Spleen (tissue), 11 donors: ENCODE data around the gene ICAM3. TPM values are rescaled to one million over a fixed set of nuclear protein-coding genes. Genes with fewer than 3 reads are reported as not detected.
A peak's percentile ranks its signal among the peaks of the same experiment; 100 is the strongest.

ENCODE experiments used
- DNase-seq: peaks from one replicate; pipeline ENCODE4 v3.0.0-alpha.2; 2020
- H3K27ac ChIP-seq, 8 donors: fragments of 200-600 bp; sonication (generic) in 7 of 8; 1 replicate in 4 of 8; 2 replicates in 4 of 8; pipeline versions ENCODE4 v1.5.0 to v1.8.0; 2016 to 2021; ENCODE audit warnings: inconsistent platforms in 4 of 8, mild to moderate bottlenecking in 4 of 8, moderate library complexity in 1 of 8
- H3K27me3 ChIP-seq, 7 donors: fragments of 200-600 bp; sonication (generic) in 6 of 7; replicated peaks in 1 of 7; 1 replicate in 4 of 7; 2 replicates in 3 of 7; pipeline versions ENCODE4 v1.5.0 to v1.8.0; 2016 to 2021; ENCODE audit warnings: inconsistent platforms in 3 of 7, mild to moderate bottlenecking in 1 of 7
- H3K36me3 ChIP-seq, 6 donors: fragments of 200-600 bp; sonication (generic) in 5 of 6; 1 replicate in 4 of 6; 2 replicates in 2 of 6; pipeline versions ENCODE4 v1.5.0 to v1.8.0; 2016 to 2021; ENCODE audit warnings: inconsistent platforms in 2 of 6
- H3K4me1 ChIP-seq, 6 donors: fragments of 200-600 bp; sonication (generic) in 5 of 6; 1 replicate in 3 of 6; 2 replicates in 3 of 6; pipeline versions ENCODE4 v1.5.0 to v1.8.0; 2016 to 2021; ENCODE audit warnings: inconsistent platforms in 3 of 6
- H3K4me3 ChIP-seq, 8 donors: fragments of 200-600 bp; sonication (generic) in 7 of 8; 1 replicate in 4 of 8; 2 replicates in 4 of 8; pipeline versions ENCODE4 v1.5.0 to v1.8.0; 2016 to 2021; ENCODE audit warnings: inconsistent platforms in 4 of 8, mild to moderate bottlenecking in 4 of 8, moderate library complexity in 2 of 8
- H3K9me3 ChIP-seq, 8 donors: fragments of 200-600 bp; sonication (generic) in 7 of 8; 1 replicate in 4 of 8; 2 replicates in 4 of 8; pipeline versions ENCODE4 v1.5.0 to v1.8.0; 2016 to 2021; ENCODE audit warnings: inconsistent platforms in 4 of 8
- POLR2A ChIP-seq, 3 donors: fragments of 450-650 bp; IDR thresholded peaks; one replicate each; pipeline ENCODE4 v1.5.1; 2017; ENCODE audit warnings: antibody characterized with exemption in 3 of 3, mild to moderate bottlenecking in 1 of 3
- POLR2AphosphoS5 ChIP-seq, 3 donors: sonication (generic); formaldehyde crosslinking; IDR thresholded peaks; one replicate each; pipeline ENCODE4 v1.5.1; 2017; ENCODE audit warnings: antibody characterized with exemption in 3 of 3
- WGBS, 5 donors: extraction: QIAGEN DNeasy Blood & Tissue Kit in 3 of 5; methylation state at CpG; one replicate each; pipeline versions ENCODE4 v1.1.5 to v1.1.7; 2013 to 2018; 5-methylcytosine and 5-hydroxymethylcytosine counted together
- intact Hi-C: fragments of 100-400 bp; cut with DNase I; formaldehyde crosslinking; loops from one replicate; pipeline ENCODE4 v1.15.0; 2023; ENCODE audit warnings: low total_unique reads
- polyA plus RNA-seq, 3 donors: library from polyadenylated mRNA; stranded (reverse); fragments of 200-250 nt; gene quantifications; one replicate each; pipeline ENCODE4 v1.2.1, GENCODE V29; 2013
- total RNA-seq, 7 donors: library from RNA; depleted of rRNA in 3 of 7; stranded (reverse); fragments of >200 nt in 3 of 7; fragmentation: NEBNext Ultra II Directional in 4 of 7; extraction: Animal tissue kit (Norgen Biotek cat#: 25700) in 4 of 7; gene quantifications; one replicate each; pipeline versions ENCODE4 v1.1.0 to v1.2.1, GENCODE V29; 2016 to 2021
- TF ChIP-seq, protein P1 (sequence below), 11 experiments: fragments of 200-600 bp in 7 of 11; fragments of 450-650 bp in 4 of 11; sonication (generic) in 4 of 11; IDR thresholded peaks in 8 of 11; conservative IDR thresholded peaks in 3 of 11; 1 replicate in 7 of 11; 2 replicates in 4 of 11; pipeline versions ENCODE4 v1.4.0 to v1.8.0; 2016 to 2021; ENCODE audit warnings: antibody characterized with exemption in 11 of 11, inconsistent platforms in 4 of 11, mild to moderate bottlenecking in 1 of 11
- donor health status: healthy with polysubstance abuse.
- donor health status: DM: no; HTN: no; CAD: no; lungs with moderate emphysema.
- donor health status: DM: no; HTN: no; CAD: no.
- donor health status: Bipolar disorder and iron deficiency.
- donor health status: healthy.
- donor health status: DM: no; HTN: no; CAD: no.
- donor health status: DM: yes; HTN: yes; CAD: no.

ICAM3 gene
- total and polyA plus RNA-seq, 10 donors, result 69.3 to 180 (median 111) TPM

DNA sequence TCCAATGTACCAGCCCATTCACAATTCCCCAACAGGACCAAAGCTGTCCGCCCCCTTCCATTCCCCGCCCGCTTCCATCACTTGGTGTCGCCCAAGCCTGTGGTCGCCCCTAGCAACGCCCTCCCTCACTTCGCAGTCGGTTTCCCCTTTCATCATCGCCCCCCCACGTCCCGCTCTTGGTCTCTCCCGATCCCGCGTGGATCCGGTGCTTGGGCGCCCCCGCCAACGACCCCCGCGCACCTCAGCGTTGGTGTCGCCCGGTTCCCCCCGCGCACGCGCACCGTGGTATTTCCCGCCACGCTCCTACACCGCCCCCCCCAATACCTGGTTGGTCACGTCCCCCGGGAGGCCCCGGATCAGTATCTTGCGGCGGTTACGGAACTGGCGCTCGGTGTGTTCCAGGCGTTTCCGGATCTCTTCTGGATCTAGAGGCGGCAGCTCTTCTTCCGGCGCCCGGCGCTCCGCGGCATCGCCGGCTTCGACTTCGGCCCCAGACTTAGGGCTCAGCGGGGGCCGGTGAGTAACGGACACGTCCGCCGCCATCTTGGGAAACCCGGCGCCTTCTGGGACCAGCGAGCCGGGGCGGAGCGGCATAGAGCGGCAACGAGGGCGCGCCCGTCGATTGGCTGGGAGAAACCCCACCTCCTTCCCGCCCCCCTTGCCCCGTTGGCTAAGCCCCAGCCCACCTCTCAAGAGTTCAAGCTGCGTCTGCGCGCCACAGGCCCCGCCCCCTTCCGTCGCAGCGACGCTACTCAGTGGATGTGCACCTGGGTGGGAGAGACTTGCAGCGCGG, 6.3 kb downstream of the ICAM3 start, which contains the start of gene RAVER1:
RAVER1 (minus strand) TSS at position 565 of the 793 bp plus-strand sequence; CDS start at position 543, 22 bp downstream.
- Histone ChIP-seq H3K27ac (peak within 1 kb of the TSS; percentile 87 to 95 (median 92)), H3K27me3 (no peaks in the 10 kb centered on the region), H3K36me3 (peaks cover 0 to 66% (median 40%) of the 10 kb centered on the region in 6 donors), H3K4me1 (peaks cover 12 to 74% (median 42%) of the 10 kb centered on the region in 6 donors), H3K4me3 (peak within 1 kb of the TSS; percentile 58 to 91 (median 82)), H3K9me3 (no peaks in the 10 kb centered on the region)
- peak; percentile 99 for DNase-seq
- WGBS, 5 donors, result 0 to 1% (median 1%) methylated on average over 54 to 82 of the region's 82 CpGs
- intact Hi-C loops, result loop anchor here (10.0 kb wide), 1 partner anchor 58 kb away; the partner anchor contains the start of gene ICAM1
- TF ChIP-seq POLR2A (IDR thresholded peaks at IDR 0.05) (peak in 1 of 3 donors; percentile 11), POLR2AphosphoS5 (IDR thresholded peaks at IDR 0.05) (peak; percentile 94 to 97 (median 95))
- TF ChIP-seq, protein P1, sequence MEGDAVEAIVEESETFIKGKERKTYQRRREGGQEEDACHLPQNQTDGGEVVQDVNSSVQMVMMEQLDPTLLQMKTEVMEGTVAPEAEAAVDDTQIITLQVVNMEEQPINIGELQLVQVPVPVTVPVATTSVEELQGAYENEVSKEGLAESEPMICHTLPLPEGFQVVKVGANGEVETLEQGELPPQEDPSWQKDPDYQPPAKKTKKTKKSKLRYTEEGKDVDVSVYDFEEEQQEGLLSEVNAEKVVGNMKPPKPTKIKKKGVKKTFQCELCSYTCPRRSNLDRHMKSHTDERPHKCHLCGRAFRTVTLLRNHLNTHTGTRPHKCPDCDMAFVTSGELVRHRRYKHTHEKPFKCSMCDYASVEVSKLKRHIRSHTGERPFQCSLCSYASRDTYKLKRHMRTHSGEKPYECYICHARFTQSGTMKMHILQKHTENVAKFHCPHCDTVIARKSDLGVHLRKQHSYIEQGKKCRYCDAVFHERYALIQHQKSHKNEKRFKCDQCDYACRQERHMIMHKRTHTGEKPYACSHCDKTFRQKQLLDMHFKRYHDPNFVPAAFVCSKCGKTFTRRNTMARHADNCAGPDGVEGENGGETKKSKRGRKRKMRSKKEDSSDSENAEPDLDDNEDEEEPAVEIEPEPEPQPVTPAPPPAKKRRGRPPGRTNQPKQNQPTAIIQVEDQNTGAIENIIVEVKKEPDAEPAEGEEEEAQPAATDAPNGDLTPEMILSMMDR (IDR thresholded peaks at IDR 0.05 in 8 of 11, conservative IDR thresholded peaks at IDR 0.05 in 3 of 11), result peak in 2 of 11 experiments; percentile 24 to 31

DNA sequence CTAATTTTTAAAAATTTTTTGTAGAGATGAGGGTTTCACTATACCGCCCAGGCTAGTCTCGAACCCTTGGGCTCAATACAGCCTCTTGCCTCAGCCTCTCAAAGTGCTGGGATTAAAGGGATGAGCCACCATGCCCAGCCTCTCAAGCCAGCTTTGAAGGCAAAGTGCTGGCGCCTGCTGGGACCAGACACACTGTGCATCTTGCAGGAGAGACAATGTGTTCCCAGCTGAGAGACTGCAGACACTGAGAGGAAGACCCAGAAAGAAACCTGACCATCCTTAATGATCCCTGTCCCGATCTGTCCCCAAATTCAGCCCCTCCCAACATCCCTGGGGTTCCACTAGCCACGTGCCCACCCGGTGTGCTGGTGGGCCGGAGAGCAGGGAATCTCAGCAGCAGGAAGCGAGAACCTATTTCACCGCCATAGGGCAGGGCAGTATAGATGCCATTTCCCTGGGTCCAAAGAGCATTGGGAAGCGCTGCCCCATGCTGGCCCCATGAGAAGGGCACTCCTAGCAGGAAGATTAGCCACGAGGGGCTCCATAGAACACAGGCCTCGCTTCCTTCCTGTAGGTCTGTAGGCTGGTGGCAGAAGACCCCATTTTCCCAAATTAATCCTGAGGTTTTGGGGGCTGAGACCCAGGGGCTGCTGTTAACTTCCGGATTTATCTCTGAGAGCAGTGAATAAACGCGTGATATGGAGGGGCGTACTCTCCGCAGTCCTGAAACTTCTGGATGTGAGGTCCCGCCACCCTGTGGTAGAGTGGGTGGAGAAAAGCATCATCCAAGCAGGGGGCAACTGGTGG, 7.1 kb downstream of the ICAM3 start:
- 25 to 45% (median 40%) methylated on average over 14 to 18 of the region's 18 CpGs for WGBS, 5 donors
- Histone ChIP-seq H3K36me3 (peaks cover 6 to 74% (median 48%) of the 10 kb centered on the region in 6 donors), H3K27me3 (no peaks in the 10 kb centered on the region), H3K4me3 (peak overlapping the region; percentile 58 to 91 (median 82)), H3K27ac (peak overlapping the region in 7 of 8 donors; percentile 87 to 95 (median 93)), H3K4me1 (peaks cover 11 to 74% (median 35%) of the 10 kb centered on the region in 6 donors), H3K9me3 (no peaks in the 10 kb centered on the region)
- no peak for DNase-seq
- intact Hi-C loops, result loop anchor here (10.0 kb wide), 1 partner anchor 58 kb away; the partner anchor contains the start of gene ICAM1
- TF ChIP-seq, protein P1 (IDR thresholded peaks at IDR 0.05 in 8 of 11, conservative IDR thresholded peaks at IDR 0.05 in 3 of 11), result peak in 1 of 11 experiments; percentile 8
- TF ChIP-seq POLR2AphosphoS5 (IDR thresholded peaks at IDR 0.05), result no peak

DNA sequence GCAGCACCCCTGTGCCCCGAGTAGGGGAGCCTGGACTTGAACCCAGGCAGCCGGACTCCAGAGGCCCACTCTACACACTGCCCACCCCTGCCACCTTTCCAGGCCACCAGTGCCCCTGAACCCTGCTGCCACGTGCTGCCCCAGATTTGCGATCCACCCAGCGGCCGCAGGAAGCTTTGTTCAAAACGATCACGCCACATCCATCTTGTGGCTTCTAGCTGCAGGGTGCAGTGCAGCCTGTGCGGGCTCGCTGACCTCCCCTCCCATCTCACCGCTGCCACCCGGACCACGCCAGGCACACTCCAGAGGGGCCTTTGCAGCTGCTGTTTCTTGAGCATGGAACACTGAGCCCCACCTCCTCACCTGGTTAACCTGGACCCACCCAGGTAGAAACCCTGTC, 9.9 kb downstream of the ICAM3 start:
- TF ChIP-seq, protein P1 (IDR thresholded peaks at IDR 0.05 in 8 of 11, conservative IDR thresholded peaks at IDR 0.05 in 3 of 11), result no peak
- TF ChIP-seq POLR2AphosphoS5 (IDR thresholded peaks at IDR 0.05), result no peak
- TF ChIP-seq POLR2A (IDR thresholded peaks at IDR 0.05), result no peak
- Histone ChIP-seq H3K4me1 (peaks cover 11 to 47% (median 26%) of the 10 kb centered on the region in 6 donors), H3K4me3 (no peak overlapping the region), H3K27ac (no peak overlapping the region), H3K27me3 (no peaks in the 10 kb centered on the region), H3K9me3 (no peaks in the 10 kb centered on the region), H3K36me3 (peaks cover 6 to 81% (median 64%) of the 10 kb centered on the region in 6 donors)
- intact Hi-C loops, result no loop called here
- 94 to 99% (median 95%) methylated on average over 13 of the region's 13 CpGs for WGBS, 5 donors
- DNase-seq, result no peak
